Measurements from ENCODE around the gene IGSF23. TPM values are rescaled to one million over a fixed set of nuclear protein-coding genes. Genes with fewer than 3 reads are reported as not detected.
A peak's percentile ranks its signal among the peaks of the same experiment; 100 is the strongest.

The IGSF23 gene
- total RNA-seq, 1 donor from 2014 or later, result not detected

DNA sequence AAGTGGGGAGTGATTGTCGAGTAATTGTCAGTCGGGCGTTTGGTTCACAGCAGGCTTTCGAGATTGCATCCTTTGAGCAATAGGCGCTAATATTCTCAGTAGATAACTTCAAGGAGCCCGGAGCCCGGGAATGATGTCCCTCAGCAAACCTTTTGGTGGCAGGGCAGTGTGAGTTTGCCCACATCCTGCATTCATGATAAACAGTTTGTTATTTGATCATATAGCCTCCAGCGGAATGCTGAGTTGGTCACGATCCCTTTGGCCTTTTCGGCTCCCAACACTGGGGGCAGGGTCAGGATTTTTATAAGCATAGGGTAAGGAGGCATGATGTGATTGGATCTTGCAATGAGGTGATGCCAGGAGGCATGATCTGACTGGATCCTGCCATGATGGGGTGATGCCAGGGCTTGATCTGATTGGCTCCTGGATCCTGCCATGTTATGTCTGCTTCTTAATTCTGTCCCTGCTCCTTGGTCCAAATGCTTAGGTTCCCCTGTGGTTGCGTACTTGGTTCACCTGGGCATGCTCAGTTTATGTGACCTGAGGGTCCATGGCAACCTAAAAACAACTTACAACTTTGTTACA is 38.2 kb upstream of the IGSF23 start:
- no peaks in the 10 kb centered on the region for H3K9me3 ChIP-seq
- H3K4me3 ChIP-seq, result no peak overlapping the region
- TF ChIP-seq, protein P1, sequence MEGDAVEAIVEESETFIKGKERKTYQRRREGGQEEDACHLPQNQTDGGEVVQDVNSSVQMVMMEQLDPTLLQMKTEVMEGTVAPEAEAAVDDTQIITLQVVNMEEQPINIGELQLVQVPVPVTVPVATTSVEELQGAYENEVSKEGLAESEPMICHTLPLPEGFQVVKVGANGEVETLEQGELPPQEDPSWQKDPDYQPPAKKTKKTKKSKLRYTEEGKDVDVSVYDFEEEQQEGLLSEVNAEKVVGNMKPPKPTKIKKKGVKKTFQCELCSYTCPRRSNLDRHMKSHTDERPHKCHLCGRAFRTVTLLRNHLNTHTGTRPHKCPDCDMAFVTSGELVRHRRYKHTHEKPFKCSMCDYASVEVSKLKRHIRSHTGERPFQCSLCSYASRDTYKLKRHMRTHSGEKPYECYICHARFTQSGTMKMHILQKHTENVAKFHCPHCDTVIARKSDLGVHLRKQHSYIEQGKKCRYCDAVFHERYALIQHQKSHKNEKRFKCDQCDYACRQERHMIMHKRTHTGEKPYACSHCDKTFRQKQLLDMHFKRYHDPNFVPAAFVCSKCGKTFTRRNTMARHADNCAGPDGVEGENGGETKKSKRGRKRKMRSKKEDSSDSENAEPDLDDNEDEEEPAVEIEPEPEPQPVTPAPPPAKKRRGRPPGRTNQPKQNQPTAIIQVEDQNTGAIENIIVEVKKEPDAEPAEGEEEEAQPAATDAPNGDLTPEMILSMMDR (IDR thresholded peaks at IDR 0.05), result no peak
- H3K36me3 ChIP-seq, result no peaks in the 10 kb centered on the region
- no peaks in the 10 kb centered on the region for H3K27me3 ChIP-seq
- no peak for DNase-seq (ENCODE audit: low spot score in 2 of 2)
- H3K4me1 ChIP-seq, result no peaks in the 10 kb centered on the region
- intact Hi-C loops (cut with DNase I), result no loop called here
- no peak overlapping the region for H3K27ac ChIP-seq

DNA sequence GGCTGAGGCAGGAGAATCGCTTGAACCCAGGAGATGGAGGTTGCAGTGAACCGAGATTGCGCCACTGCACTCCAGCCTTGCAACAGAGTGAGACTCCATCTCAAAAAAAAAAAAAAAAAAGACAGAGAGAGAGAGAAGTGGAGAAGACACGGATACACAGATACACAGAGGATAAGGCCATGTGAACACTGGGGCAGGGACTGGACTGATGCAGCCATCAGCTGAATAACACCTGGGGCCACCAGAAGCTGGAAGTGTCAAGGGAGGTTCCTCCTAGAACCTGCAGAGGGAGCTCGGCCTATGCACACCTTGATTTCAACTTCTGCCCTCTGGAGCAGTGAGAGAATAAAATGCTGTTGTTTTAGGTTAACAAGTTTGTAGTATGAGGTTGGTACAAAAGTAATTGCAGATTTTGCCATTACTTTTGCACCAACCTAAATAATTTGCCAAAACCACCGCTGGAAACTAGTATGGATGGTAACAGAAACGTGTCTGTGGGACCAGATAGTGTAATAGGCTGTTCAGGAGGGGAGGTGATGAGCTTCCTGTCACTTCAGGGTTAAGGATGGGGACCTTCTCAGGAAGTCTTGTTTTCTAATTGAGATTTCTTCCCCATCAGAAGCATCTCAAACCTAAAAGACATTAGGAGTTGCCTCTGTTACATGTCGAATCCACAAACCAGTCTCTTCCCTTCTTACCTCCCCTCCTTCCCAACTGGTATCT is 36.4 kb upstream of the IGSF23 start:
- Histone ChIP-seq H3K36me3 (no peaks in the 10 kb centered on the region), H3K9me3 (no peaks in the 10 kb centered on the region), H3K4me3 (no peak overlapping the region), H3K27me3 (no peaks in the 10 kb centered on the region), H3K4me1 (no peaks in the 10 kb centered on the region), H3K27ac (no peak overlapping the region)
- no peak for DNase-seq (ENCODE audit: low spot score in 2 of 2)
- TF ChIP-seq, protein P1 (IDR thresholded peaks at IDR 0.05), result peak in 2 of 3 experiments; percentile 19 to 46
- intact Hi-C loops (cut with DNase I), result no loop called here

DNA sequence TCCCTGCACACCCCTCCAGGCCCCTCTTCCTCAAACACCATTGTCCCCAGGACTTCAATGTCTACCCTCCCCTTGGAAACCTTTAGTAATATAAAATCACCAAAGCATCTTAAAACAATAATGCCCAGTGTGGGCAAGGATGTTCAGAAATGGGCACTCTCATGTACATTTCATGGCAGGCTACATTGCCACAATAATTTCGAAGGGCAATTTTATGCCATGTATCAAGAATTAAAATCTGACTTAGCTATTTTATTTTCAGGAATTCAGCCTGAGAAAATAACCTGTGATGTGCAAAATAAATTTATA is 35.8 kb upstream of the IGSF23 start:
- Histone ChIP-seq H3K4me1 (no peaks in the 10 kb centered on the region), H3K27me3 (no peaks in the 10 kb centered on the region), H3K4me3 (no peak overlapping the region), H3K36me3 (no peaks in the 10 kb centered on the region), H3K9me3 (no peaks in the 10 kb centered on the region), H3K27ac (no peak overlapping the region)
- DNase-seq (ENCODE audit: low spot score in 2 of 2), result no peak
- intact Hi-C loops (cut with DNase I), result no loop called here
- TF ChIP-seq, protein P1 (IDR thresholded peaks at IDR 0.05), result no peak

DNA sequence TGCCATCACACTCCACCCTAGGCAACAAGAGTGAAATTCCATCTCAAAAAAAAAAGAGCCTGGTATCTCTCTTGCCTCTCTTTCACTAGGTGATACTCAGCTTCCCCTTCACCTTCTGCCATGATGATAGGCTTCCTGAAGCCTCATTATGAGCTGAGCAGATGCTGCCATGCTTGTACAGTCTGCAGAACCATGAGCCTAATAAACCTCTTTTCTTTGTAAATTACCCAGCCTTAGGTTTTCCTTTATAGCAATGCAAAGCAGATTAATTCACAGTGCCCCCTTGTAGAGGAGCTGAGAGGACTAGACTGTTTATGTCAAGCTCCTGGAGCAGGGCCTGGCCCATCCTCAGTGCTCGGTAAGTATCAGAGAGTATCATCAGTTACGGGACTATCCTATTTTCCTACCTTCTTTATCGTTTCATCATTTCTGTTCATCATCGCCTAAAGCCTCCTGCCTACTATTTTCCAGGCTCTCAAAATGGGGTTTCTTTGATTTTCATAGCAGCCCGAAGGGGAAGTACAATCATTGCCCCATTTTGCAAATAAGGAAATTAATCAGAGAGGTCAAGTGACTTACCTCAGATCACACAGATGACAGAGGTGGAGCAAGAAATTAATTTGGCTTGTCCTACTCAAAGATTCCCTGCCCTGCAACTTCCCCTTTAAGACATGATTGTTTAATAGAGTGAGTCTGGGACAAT is 33.5 kb upstream of the IGSF23 start:
- no peak for DNase-seq (ENCODE audit: low spot score in 2 of 2)
- TF ChIP-seq, protein P1 (IDR thresholded peaks at IDR 0.05), result no peak
- intact Hi-C loops (cut with DNase I), result no loop called here
- H3K27ac ChIP-seq, result no peak overlapping the region
- no peaks in the 10 kb centered on the region for H3K27me3 ChIP-seq
- no peak overlapping the region for H3K4me3 ChIP-seq
- H3K36me3 ChIP-seq, result no peaks in the 10 kb centered on the region
- H3K9me3 ChIP-seq, result no peaks in the 10 kb centered on the region
- no peaks in the 10 kb centered on the region for H3K4me1 ChIP-seq

DNA sequence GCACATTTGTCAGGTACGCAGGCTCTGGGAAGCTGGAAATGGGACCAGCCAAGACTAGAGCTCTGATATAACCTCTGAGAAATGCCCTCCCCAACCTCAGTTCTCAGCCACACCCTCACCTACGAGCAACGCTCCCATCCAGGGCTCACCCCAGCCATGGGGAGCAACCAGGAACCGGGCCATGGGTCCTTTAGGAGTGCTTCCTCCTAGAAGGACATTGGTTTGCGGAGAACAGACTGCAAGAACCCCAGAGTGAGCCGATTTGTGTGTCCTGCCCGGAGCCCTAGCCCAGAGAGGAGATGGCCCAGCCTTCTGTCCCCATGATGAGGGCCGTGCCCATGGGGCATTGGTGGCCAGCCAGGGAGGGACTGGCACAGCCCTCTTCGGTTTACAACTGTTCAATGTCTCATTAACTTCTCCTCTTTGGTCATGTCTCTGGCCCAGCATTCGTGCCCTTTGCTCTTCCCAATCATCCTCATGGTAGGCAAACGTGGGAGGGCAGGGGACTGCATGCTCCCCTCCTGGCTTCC is 32.9 kb upstream of the IGSF23 start:
- TF ChIP-seq, protein P1 (IDR thresholded peaks at IDR 0.05), result no peak
- intact Hi-C loops (cut with DNase I), result no loop called here
- DNase-seq (ENCODE audit: low spot score in 2 of 2), result no peak
- no peaks in the 10 kb centered on the region for H3K9me3 ChIP-seq
- no peak overlapping the region for H3K4me3 ChIP-seq
- H3K27me3 ChIP-seq, result no peaks in the 10 kb centered on the region
- H3K4me1 ChIP-seq, result no peaks in the 10 kb centered on the region
- no peak overlapping the region for H3K27ac ChIP-seq
- no peaks in the 10 kb centered on the region for H3K36me3 ChIP-seq
